GM20000 (cell line): ENCODE results near the gene DHX36.

Experiments used
- DNase-seq: peaks from one replicate; pipeline ENCODE4 v3.0.0; 2012; ENCODE audit warnings: low spot score
- TF ChIP-seq, protein P1 (sequence below): IDR thresholded peaks from 2 replicates; pipeline ENCODE4 v1.5.1; 2012; ENCODE audit warnings: mild to moderate bottlenecking, control low read depth; ENCODE audit errors: extremely low read depth, missing control alignments

DHX36 gene

DNA sequence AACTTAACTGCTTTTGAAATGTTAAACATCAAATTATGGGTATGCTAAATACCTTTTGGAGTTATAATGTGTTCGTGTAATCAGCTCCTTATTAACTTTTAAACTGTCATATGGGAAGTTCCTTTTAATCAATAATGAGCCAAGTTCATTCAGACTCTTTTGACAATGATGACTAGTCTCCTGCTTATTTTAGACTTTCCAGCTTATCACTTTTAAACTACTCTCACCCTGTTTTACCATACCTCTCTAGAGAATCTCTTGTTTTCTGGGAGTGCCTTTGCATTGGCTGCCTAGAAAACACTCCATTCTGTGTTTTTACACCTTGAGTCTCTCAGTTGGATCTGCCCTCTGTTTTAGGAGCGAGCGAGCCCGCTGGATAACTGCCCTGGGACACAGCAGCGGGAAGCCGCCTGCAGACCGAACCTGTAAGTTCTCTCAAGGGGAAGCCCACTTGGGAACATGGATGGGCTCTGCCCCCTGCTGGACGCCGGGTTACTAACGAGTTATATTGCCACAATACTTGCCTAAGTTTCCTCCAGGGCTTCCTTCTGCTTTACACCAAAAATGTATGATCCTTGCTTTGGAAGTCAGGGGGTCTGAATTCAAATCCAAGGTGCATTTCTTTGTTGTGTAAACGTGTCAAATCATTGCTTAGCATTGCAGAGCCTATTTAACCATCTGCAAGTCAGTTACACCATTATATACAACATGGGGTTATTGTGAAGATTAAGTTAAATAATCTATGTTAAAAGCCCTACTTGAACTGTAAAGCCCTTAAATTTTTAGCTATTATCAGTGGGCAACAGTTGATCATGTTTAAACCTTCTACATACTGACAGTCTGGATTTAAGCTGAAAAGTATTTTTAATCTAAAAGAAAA lies 71.3 kb downstream of the DHX36 start:
- peak; percentile 66 for DNase-seq
- TF ChIP-seq, protein P1, sequence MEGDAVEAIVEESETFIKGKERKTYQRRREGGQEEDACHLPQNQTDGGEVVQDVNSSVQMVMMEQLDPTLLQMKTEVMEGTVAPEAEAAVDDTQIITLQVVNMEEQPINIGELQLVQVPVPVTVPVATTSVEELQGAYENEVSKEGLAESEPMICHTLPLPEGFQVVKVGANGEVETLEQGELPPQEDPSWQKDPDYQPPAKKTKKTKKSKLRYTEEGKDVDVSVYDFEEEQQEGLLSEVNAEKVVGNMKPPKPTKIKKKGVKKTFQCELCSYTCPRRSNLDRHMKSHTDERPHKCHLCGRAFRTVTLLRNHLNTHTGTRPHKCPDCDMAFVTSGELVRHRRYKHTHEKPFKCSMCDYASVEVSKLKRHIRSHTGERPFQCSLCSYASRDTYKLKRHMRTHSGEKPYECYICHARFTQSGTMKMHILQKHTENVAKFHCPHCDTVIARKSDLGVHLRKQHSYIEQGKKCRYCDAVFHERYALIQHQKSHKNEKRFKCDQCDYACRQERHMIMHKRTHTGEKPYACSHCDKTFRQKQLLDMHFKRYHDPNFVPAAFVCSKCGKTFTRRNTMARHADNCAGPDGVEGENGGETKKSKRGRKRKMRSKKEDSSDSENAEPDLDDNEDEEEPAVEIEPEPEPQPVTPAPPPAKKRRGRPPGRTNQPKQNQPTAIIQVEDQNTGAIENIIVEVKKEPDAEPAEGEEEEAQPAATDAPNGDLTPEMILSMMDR: peak; percentile 72

GRCh38 chr3:154251610-154252009 lies 72.7 kb downstream of the DHX36 start:
- no peak for DNase-seq
- TF ChIP-seq, protein P1: no peak

DNA sequence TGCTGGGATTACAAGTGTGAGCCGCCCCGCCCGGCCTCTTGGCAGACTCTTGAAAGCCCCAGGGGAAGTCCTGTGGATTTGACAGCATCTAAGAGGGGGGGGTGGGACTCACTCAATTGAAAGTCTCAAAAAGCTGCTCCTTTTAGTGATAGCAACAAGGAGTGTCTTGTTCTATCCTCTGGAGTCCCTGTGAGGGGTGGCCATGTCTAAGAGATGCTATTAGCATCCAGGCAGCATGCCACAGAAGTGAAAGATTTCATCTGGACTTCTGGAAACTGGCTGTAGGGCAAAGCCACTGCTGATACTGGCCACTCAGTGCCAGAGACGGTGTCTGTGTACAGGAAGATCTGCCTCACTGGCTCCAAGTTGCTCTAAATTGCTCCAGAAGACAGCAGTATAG lies 74.0 kb downstream of the DHX36 start:
- DNase-seq: no peak
- TF ChIP-seq, protein P1: no peak

- no peak for DNase-seq
- TF ChIP-seq, protein P1: no peak
These were observed 76.4 kb downstream of the DHX36 start for GRCh38 chr3:154247806-154248415.

DNA sequence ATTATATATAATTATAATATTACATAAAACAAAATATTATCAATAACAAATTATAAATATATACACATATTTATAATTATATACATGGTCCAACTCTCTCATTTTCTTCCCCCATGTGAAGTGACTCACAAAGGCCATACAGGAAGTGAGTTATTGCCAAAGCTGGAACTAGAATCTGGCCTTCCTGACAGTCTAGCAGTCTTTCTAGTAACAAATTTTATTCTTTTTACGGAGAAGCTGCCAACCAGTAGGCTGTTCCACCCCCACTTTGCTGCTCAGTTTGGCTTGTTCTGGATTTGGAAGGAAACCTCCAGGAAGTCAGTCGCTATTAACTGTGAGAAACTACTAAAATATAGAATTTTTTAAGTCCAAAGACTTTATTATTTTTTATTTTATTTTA lies 79.6 kb downstream of the DHX36 start:
- DNase-seq: no peak
- TF ChIP-seq, protein P1: no peak

GRCh38 chr3:154243353-154243752 lies 80.9 kb downstream of the DHX36 start:
- TF ChIP-seq, protein P1: no peak
- no peak for DNase-seq

- TF ChIP-seq, protein P1: no peak
These were observed 81.5 kb downstream of the DHX36 start for GRCh38 chr3:154242766-154243165.

More at GRCh38 chr3:154242766-154243165, 81.5 kb downstream of the DHX36 start:
- DNase-seq: no peak
